Lower lobe of right lung (tissue), 2 donors: ENCODE measurements around the gene NISCH. TPM values are rescaled to one million over a fixed set of nuclear protein-coding genes. Genes with fewer than 3 reads are reported as not detected.

Experiments
- ATAC-seq, 2 donors: fragments of 200-7000 bp; cut with Tn5 transposase; one replicate each; pipeline ENCODE4 v1.9.1; 2020 to 2022; ENCODE audit warnings: mild to moderate bottlenecking in 2 of 2, moderate library complexity in 2 of 2
- DNase-seq: peaks from one replicate; pipeline ENCODE4 v3.0.0-alpha.2; 2020
- H3K27ac ChIP-seq: fragments of 200-600 bp; one replicate; pipeline ENCODE4 v1.8.0; 2022
- H3K27me3 ChIP-seq: fragments of 200-600 bp; one replicate; pipeline ENCODE4 v1.8.0; 2022; ENCODE audit warnings: low read depth
- H3K36me3 ChIP-seq: fragments of 200-600 bp; one replicate; pipeline ENCODE4 v1.8.0; 2022; ENCODE audit warnings: mild to moderate bottlenecking
- H3K4me1 ChIP-seq: fragments of 200-600 bp; one replicate; pipeline ENCODE4 v1.8.0; 2022
- H3K4me3 ChIP-seq: fragments of 200-600 bp; one replicate; pipeline ENCODE4 v1.8.0; 2022; ENCODE audit warnings: mild to moderate bottlenecking
- H3K9me3 ChIP-seq: fragments of 200-600 bp; one replicate; pipeline ENCODE4 v1.8.0; 2022
- CTCF ChIP-seq: fragments of 200-600 bp; IDR thresholded peaks from one replicate; pipeline ENCODE4 v1.8.0; 2022; ENCODE audit warnings: antibody characterized with exemption, mild to moderate bottlenecking
- intact Hi-C: fragments of 100-400 bp; cut with DNase I; formaldehyde crosslinking; loops from one replicate; pipeline ENCODE4 v1.11.0; 2022
- total RNA-seq: library from RNA; stranded (reverse); fragmentation: NEBNext Ultra II Directional; extraction: Animal tissue kit (Norgen Biotek cat#: 25700); gene quantifications from one replicate; pipeline ENCODE4 v1.2.1, GENCODE V29; 2021
- donor health status: DM: no; HTN: yes; CAD: no; lungs with severe emphysema.

Gene NISCH
- total RNA-seq, 1 donor from 2014 or later, result 90.2 TPM

DNA sequence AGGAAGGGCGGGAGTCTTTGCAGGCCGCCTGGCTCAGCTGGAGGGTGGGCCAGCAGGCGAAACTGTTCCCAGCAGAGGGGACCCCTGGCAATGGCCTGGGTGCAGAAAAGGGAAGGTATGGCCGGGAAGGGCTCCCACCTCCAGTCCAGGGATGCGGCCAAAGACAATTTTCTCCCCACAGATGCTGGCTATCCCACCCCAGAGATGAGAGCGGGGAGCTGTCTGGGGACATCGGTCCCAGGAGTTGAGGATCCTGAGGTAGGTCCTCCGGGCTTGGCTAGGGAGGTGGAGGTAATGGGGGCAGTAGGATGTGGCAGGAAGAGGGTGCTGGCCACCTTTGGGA lies 12.2 kb upstream of the NISCH start:
- no peak for TF ChIP-seq CTCF
- DNase-seq, result no peak

DNA sequence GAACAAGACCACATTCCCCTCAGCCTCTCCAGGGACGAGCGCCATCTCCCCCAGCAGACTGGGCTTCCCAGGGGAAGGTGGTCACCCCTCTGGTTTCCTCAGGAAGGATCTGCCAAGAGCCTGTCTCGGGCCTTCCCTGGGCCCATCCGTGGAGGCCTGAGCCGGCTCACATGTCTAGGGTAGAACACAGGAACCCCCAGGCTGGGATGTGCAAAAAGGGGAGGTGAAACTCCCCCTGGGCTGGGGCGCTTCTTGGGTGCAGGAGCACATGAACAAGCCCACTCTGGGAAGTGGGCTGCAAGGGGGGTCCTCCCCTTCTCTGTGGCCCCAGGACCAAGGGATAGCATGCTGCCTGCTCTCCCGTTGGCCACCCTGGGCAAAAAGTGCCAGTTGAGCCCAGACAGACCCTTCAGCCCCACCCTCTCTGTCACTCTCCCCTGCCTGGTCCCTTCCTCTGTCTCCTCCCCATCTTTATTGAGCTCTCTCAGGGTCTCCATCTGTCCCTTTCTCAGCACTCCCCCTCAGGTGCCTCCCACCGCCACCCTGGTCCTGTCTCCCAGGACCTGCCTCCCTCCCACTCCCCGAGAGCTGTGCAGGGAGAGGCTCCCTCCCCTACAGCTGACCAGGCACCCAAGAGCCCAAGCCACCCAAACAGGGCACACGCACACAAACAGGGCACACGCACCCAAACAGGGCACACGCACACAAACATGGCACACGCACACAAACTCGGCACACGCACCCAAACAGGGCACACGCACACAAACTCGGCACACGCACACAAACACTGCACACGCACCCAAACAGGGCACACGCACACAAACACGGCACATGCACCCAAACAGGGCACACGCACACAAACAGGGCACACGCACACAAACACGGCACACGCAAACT lies 11.4 kb upstream of the NISCH start:
- Histone ChIP-seq H3K27ac (peak overlapping the region; percentile 11), H3K4me3 (peak overlapping the region; percentile 41)

More for the DNA sequence above, 12.2 kb upstream of the NISCH start:
- intact Hi-C loops, result no loop called here
- H3K4me1 ChIP-seq, result peaks cover 28% of the 10 kb centered on the region
- H3K27ac ChIP-seq, result no peak overlapping the region
- no peak for ATAC-seq
- no peaks in the 10 kb centered on the region for H3K9me3 ChIP-seq
- H3K27me3 ChIP-seq, result no peaks in the 10 kb centered on the region
- H3K4me3 ChIP-seq, result peak overlapping the region; percentile 41
- peaks cover 7% of the 10 kb centered on the region for H3K36me3 ChIP-seq

DNA sequence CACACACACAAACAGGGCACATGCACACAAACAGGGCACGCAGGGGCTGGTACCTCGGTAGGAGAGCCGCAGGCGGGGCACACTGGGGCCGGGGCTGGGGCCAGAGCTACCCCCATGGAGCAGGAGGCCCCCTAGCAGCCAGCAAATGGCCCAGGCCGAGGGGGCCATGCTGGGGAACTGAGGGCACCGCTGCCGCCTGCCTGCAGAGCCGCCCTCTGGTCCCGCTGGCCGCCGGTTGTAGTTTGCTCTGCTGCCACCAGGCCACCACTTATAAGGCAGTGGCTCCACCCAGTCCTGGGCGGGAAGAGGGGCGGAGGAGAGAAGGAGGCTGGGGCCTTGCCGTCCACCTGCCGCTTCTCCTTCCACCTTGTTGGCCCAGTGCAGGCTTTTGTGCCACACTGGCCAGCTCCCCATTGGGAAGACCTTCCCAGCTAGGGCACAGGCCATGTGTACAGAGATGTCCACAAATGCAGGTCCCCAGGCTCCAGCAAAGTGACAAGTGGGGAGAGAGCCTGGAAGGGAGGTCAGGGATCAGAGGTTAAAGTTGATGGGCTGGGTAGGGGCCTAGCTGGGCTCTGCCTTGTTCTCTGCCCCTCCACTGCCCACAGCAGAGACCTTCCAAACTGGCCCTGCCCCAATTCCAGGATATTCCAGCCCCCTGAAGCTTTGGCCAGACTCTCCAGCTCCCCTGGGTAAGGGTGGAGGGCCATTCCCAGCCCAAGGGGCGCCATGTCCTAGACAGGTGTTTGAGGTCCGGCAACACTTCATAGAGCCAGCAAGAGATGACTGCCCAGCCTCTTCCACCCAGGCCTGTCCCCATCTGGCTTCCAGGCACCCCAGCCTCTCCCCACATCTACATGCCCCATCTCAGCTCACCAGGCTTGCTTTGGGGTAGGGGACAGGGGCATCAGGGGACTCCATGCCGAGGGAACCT lies 10.3 kb upstream of the NISCH start, which contains the start of gene SEMA3G:
SEMA3G (minus strand) TSS at position 244 of the 934 bp plus-strand sequence; CDS start at position 168, 76 bp downstream.
- TF ChIP-seq CTCF, result peak; percentile 84
- no peaks in the 10 kb centered on the region for H3K27me3 ChIP-seq
- ATAC-seq (peak; percentile 87 to 88), DNase-seq (peak; percentile 91)
- H3K9me3 ChIP-seq, result no peaks in the 10 kb centered on the region
- intact Hi-C loops, result no loop called here
- peak within 1 kb of the TSS; percentile 48 for H3K4me3 ChIP-seq
- peaks cover 24% of the 10 kb centered on the region for H3K4me1 ChIP-seq
- H3K36me3 ChIP-seq, result peaks cover 7% of the 10 kb centered on the region
- no peak within 1 kb of the TSS for H3K27ac ChIP-seq

More for the DNA sequence above, 11.4 kb upstream of the NISCH start:
- Histone ChIP-seq H3K36me3 (peaks cover 7% of the 10 kb centered on the region), H3K9me3 (no peaks in the 10 kb centered on the region), H3K27me3 (no peaks in the 10 kb centered on the region), H3K4me1 (peaks cover 22% of the 10 kb centered on the region)
- intact Hi-C loops, result no loop called here
- no peak for TF ChIP-seq CTCF
- no peak for DNase-seq
- no peak for ATAC-seq

DNA sequence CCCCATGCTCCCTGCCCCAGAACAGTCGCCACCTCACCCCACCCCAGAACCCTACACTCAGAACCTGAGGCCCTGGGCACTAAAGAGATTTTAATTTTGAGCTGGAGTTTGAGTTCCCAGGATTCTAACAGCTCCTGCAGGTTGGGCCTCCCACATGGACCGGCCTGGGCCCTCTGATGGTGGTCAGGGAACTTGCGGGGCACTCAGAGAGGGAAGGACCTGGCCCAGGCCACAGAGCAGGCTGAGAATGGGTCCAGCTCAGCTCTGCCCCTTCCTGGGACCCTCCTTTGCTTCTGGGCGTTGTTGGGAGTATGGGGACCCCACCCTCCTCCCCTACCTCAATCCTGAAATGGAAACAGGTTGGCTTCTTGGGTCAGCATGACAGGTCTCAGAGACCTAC lies 9.4 kb upstream of the NISCH start:
- no peak overlapping the region for H3K4me3 ChIP-seq
- H3K9me3 ChIP-seq, result no peaks in the 10 kb centered on the region
- TF ChIP-seq CTCF, result no peak
- H3K4me1 ChIP-seq, result peaks cover 28% of the 10 kb centered on the region
- intact Hi-C loops, result no loop called here
- no peak for ATAC-seq
- DNase-seq, result no peak
- H3K27me3 ChIP-seq, result no peaks in the 10 kb centered on the region
- H3K36me3 ChIP-seq, result peaks cover 4% of the 10 kb centered on the region
- H3K27ac ChIP-seq, result no peak overlapping the region
